Measurements from ENCODE around the gene GRB10.

Gene GRB10

GRCh38 chr7:50782375-50783208 is at the start of gene GRB10:
TSS of gene GRB10 (minus strand) at chr7:50782896. CDS start at chr7:50732322, 50,574 bp downstream.
- no peak for DNase-seq

GRCh38 chr7:50828801-50829200 is 46.1 kb upstream of the GRB10 start:
- DNase-seq, result no peak

- DNase-seq, result no peak
Measured at GRCh38 chr7:50828116-50828515, 45.4 kb upstream of the GRB10 start.

GRCh38 chr7:50827281-50827680 is 44.6 kb upstream of the GRB10 start:
- DNase-seq, result no peak

- no peak for DNase-seq
Measured at GRCh38 chr7:50826371-50827172, 43.9 kb upstream of the GRB10 start.

GRCh38 chr7:50825465-50825864 is 42.8 kb upstream of the GRB10 start:
- DNase-seq, result no peak

- DNase-seq, result no peak
Measured at GRCh38 chr7:50824882-50825281, 42.2 kb upstream of the GRB10 start.

- DNase-seq, result no peak
Measured at GRCh38 chr7:50822706-50823105, 40.0 kb upstream of the GRB10 start.

GRCh38 chr7:50822110-50822509 is 39.4 kb upstream of the GRB10 start:
- no peak for DNase-seq

- DNase-seq, result no peak
Measured at GRCh38 chr7:50821457-50822008, 38.8 kb upstream of the GRB10 start.

GRCh38 chr7:50818324-50818723 is 35.6 kb upstream of the GRB10 start:
- DNase-seq, result no peak

GRCh38 chr7:50817561-50817960 is 34.9 kb upstream of the GRB10 start:
- DNase-seq, result no peak

GRCh38 chr7:50815138-50815537 is 32.4 kb upstream of the GRB10 start:
- no peak for DNase-seq

- DNase-seq, result no peak
Measured at GRCh38 chr7:50814166-50814565, 31.5 kb upstream of the GRB10 start.

- DNase-seq, result no peak
Measured at GRCh38 chr7:50812841-50813475, 30.3 kb upstream of the GRB10 start.

GRCh38 chr7:50812094-50812493 is 29.4 kb upstream of the GRB10 start:
- DNase-seq, result no peak

GRCh38 chr7:50808282-50808888 is 25.7 kb upstream of the GRB10 start:
- DNase-seq, result no peak

GRCh38 chr7:50807026-50807730 is 24.5 kb upstream of the GRB10 start:
- no peak for DNase-seq

- no peak for DNase-seq
Measured at GRCh38 chr7:50806143-50806542, 23.4 kb upstream of the GRB10 start.

- no peak for DNase-seq
Measured at GRCh38 chr7:50805447-50806125, 22.9 kb upstream of the GRB10 start.

Measured in activated CD4-positive, alpha-beta T cell treated with anti-CD3 and anti-CD28 coated beads, Interleukin-2, amount 50 U/mL, for 4 hours (primary cell).